Prostate gland (tissue), 2 donors: Measurements from ENCODE around the gene MOK. TPM values are rescaled to one million over a fixed set of nuclear protein-coding genes. Genes with fewer than 3 reads are reported as not detected.
"Not testable (repeated sequence)": the region's sequence is repeated elsewhere in the genome, so short reads cannot be mapped to it uniquely, and the experiment has no call there.

ENCODE experiments used
- DNase-seq: peaks from one replicate; pipeline ENCODE4 v3.0.0-alpha.2; 2019; ENCODE audit warnings: low spot score
- H3K27ac ChIP-seq, 2 donors: fragments of 200-600 bp; sonication (generic); 2 replicates each; pipeline ENCODE4 v1.5.1; 2017 to 2019
- H3K27me3 ChIP-seq: fragments of 200-600 bp; sonication (generic); replicated peaks from 2 replicates; pipeline ENCODE4 v1.5.1; 2019; ENCODE audit not compliant: insufficient read depth
- H3K36me3 ChIP-seq, 2 donors: fragments of 200-600 bp; sonication (generic); 1 replicate in 1 of 2; 2 replicates in 1 of 2; pipeline versions ENCODE4 v1.5.1 to v1.8.1; 2017 to 2019
- H3K4me1 ChIP-seq: fragments of 200-600 bp; sonication (generic); replicated peaks from 2 replicates; pipeline ENCODE4 v1.5.1; 2019
- H3K4me3 ChIP-seq, 2 donors: fragments of 200-600 bp; sonication (generic); 2 replicates each; pipeline ENCODE4 v1.5.1; 2017 to 2019
- H3K9me3 ChIP-seq: fragments of 200-600 bp; sonication (generic); 2 replicates; pipeline ENCODE4 v1.5.1; 2017
- POLR2A ChIP-seq: fragments of 450-650 bp; IDR thresholded peaks from one replicate; pipeline ENCODE4 v1.6.1; 2016; ENCODE audit warnings: antibody characterized with exemption, mild to moderate bottlenecking
- POLR2AphosphoS5 ChIP-seq: sonication (generic); formaldehyde crosslinking; IDR thresholded peaks from one replicate; pipeline ENCODE4 v1.6.1; 2017; ENCODE audit warnings: antibody characterized with exemption
- WGBS: methylation state at CpG from one replicate; pipeline ENCODE4 v1.1.5; 2018; 5-methylcytosine and 5-hydroxymethylcytosine counted together
- intact Hi-C: fragments of 100-400 bp; cut with DNase I; formaldehyde crosslinking; loops from one replicate; pipeline ENCODE4 v1.14.2; 2022
- total RNA-seq, 2 donors: library from RNA; depleted of rRNA; stranded (reverse); fragments of >200 nt; gene quantifications; one replicate each; pipeline ENCODE4 v1.1.0, GENCODE V29; 2016
- TF ChIP-seq, protein P1 (sequence below), 4 experiments: fragments of 200-600 bp in 2 of 4; fragments of 450-650 bp in 2 of 4; sonication (generic) in 2 of 4; IDR thresholded peaks; 1 replicate in 3 of 4; 2 replicates in 1 of 4; pipeline ENCODE4 v1.5.1; 2016 to 2019; ENCODE audit warnings: antibody characterized with exemption in 4 of 4, mild to moderate bottlenecking in 2 of 4, moderate library complexity in 2 of 4

Gene MOK
- total RNA-seq, 2 donors from 2014 or later, result 17.8 to 95.5 TPM

DNA sequence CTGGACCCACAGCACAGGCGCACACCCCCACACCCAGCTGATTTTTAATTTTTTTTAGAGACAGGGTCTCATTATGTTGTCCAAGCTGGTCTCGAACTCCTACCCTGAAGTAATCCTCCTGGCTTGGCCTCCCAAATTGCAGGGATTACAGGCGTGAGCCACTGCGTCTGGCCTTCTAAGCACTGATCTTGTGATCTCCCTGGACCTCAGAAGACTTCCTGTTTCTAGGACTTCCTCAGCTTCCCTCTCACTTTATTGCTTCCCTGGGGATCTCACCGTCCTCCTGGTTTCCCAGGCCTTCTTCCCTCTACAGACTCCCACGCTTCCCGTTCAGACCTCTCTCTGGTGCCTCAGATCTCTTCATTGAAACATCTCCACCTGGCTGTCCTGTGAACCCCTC is 28.4 kb upstream of the MOK start:
- Histone ChIP-seq H3K27ac (no peak overlapping the region), H3K36me3 (no peaks in the 10 kb centered on the region), H3K27me3 (no peaks in the 10 kb centered on the region), H3K4me1 (no peaks in the 10 kb centered on the region), H3K9me3 (no peaks in the 10 kb centered on the region), H3K4me3 (no peak overlapping the region)
- DNase-seq, result no peak
- TF ChIP-seq, protein P1, sequence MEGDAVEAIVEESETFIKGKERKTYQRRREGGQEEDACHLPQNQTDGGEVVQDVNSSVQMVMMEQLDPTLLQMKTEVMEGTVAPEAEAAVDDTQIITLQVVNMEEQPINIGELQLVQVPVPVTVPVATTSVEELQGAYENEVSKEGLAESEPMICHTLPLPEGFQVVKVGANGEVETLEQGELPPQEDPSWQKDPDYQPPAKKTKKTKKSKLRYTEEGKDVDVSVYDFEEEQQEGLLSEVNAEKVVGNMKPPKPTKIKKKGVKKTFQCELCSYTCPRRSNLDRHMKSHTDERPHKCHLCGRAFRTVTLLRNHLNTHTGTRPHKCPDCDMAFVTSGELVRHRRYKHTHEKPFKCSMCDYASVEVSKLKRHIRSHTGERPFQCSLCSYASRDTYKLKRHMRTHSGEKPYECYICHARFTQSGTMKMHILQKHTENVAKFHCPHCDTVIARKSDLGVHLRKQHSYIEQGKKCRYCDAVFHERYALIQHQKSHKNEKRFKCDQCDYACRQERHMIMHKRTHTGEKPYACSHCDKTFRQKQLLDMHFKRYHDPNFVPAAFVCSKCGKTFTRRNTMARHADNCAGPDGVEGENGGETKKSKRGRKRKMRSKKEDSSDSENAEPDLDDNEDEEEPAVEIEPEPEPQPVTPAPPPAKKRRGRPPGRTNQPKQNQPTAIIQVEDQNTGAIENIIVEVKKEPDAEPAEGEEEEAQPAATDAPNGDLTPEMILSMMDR (IDR thresholded peaks at IDR 0.05), result no peak
- TF ChIP-seq POLR2AphosphoS5, result no peak
- TF ChIP-seq POLR2A, result no peak
- 83% methylated on average over 7 of the region's 7 CpGs for WGBS
- intact Hi-C loops, result no loop called here

DNA sequence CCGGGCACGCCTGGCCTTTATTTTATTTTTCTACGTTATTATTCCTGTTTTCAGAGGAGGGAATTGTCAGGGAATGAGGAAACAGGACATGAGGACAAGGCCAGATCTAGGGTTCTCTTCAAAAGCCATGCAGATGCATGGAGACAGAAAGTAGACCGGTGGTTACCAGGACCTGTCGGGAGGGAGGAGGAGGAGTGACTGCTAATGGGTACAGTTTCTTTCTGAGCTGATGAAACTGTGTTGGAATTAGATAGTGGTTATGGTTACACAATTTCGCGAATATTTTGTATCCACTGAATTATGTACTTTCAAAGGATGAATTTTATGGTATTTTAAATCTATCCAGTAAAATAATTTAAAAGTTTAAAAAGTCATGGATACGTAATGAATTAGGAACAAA is 25.8 kb upstream of the MOK start:
- Histone ChIP-seq H3K4me3 (no peak overlapping the region), H3K36me3 (no peaks in the 10 kb centered on the region), H3K9me3 (no peaks in the 10 kb centered on the region), H3K27ac (no peak overlapping the region), H3K4me1 (no peaks in the 10 kb centered on the region), H3K27me3 (no peaks in the 10 kb centered on the region)
- TF ChIP-seq POLR2AphosphoS5 (no peak), POLR2A (no peak)
- TF ChIP-seq, protein P1 (IDR thresholded peaks at IDR 0.05), result no peak
- intact Hi-C loops, result no loop called here
- 95% methylated on average over 8 of the region's 8 CpGs for WGBS
- DNase-seq, result no peak

DNA sequence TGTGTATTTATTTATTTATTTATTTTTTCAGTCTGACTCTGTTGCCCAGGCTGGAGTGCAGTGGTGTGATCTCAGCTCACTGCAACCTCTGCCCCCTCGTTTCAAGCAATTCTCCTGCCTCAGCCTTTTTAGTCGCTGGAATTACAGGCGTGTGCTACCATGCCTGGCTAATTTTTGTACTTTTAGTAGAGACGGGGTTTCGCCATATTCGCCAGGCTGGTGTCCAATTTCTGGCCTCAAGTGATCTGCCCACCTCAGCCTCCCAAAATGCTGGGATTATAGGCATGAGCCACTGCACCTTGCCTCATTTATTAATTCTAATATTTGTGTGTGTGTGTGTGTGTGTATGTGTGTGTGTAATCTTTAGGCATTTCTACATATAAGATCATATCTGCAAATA is 24.4 kb upstream of the MOK start:
- H3K9me3 ChIP-seq, intact Hi-C loops, H3K4me3 ChIP-seq, H3K27me3 ChIP-seq, H3K36me3 ChIP-seq, H3K27ac ChIP-seq, H3K4me1 ChIP-seq, DNase-seq: not testable (repeated sequence)
- WGBS, result 88% methylated on average over 6 of the region's 6 CpGs

DNA sequence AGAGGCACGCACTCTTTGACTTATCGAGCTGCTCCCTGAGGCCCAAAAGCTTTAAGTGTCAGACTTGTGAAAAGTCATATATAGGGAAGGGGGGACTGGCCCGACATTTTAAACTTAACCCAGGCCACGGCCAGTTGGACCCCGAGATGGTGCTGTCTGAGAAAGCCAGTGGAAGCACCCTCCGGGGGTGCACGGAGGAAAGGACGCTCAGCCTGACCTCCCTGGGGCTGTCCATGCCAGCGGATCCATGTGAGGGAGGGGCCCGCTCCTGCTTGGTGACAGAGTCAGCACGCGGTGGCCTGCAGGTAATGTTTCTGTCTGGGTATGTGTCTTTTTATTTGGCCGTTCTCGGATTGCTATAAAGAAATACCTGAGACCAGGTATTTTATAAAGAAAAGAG is 21.6 kb upstream of the MOK start:
- no peak for DNase-seq
- intact Hi-C loops, result no loop called here
- Histone ChIP-seq H3K36me3 (no peaks in the 10 kb centered on the region), H3K9me3 (no peaks in the 10 kb centered on the region), H3K4me3 (no peak overlapping the region), H3K27ac (no peak overlapping the region), H3K4me1 (no peaks in the 10 kb centered on the region), H3K27me3 (no peaks in the 10 kb centered on the region)
- TF ChIP-seq, protein P1 (IDR thresholded peaks at IDR 0.05), result no peak
- TF ChIP-seq POLR2A (no peak), POLR2AphosphoS5 (no peak)
- 89% methylated on average over 14 of the region's 14 CpGs for WGBS

DNA sequence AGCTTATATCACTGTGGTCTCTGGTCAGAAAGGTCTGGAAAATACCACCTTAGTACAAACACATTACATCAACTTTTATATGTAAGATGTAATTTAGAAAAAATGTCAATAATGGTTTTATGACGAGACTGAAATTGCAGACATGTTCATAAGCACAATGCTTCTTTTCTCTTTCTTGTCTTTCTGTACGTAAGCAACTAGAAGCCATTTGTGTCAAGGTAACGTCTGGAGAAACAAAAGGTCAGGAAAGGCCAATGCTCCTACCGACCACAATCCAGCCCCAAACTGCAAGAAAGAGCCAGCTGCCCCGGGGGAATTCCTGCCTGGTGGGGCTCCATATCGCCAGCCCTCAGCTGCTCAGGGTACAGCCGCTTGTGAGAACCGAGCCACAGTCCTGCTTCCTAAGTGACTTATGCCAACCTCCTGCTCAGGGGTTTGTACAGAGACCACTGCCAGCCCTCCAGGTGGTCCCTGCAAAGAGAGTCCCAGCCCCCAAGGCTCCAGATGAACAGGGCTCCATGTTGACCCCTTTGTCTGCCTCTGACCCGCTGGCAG is 20.9 kb upstream of the MOK start:
- no peak for DNase-seq
- Histone ChIP-seq H3K4me3 (no peak overlapping the region), H3K9me3 (no peaks in the 10 kb centered on the region), H3K36me3 (no peaks in the 10 kb centered on the region), H3K27me3 (no peaks in the 10 kb centered on the region), H3K4me1 (no peaks in the 10 kb centered on the region), H3K27ac (no peak overlapping the region)
- intact Hi-C loops, result no loop called here
- WGBS, result 76% methylated on average over 9 of the region's 9 CpGs
- TF ChIP-seq POLR2AphosphoS5 (no peak), POLR2A (no peak)
- TF ChIP-seq, protein P1 (IDR thresholded peaks at IDR 0.05), result no peak
